Heart left ventricle (tissue), 13 donors: ENCODE data around the gene COL2A1.

Experiments
- POLR2A ChIP-seq, 2 donors: fragments of 450-650 bp; IDR thresholded peaks; one replicate each; pipeline ENCODE4 v1.6.1; 2017; ENCODE audit warnings: antibody characterized with exemption in 2 of 2, mild to moderate bottlenecking in 2 of 2, moderate library complexity in 2 of 2
- TF ChIP-seq, protein P1 (sequence below), 12 donors: fragments of 200-600 bp; sonication (generic) in 4 of 12; IDR thresholded peaks; one replicate each; pipeline versions ENCODE4 v1.5.0 to v1.8.0; 2018 to 2022; ENCODE audit warnings: antibody characterized with exemption in 12 of 12, mild to moderate bottlenecking in 5 of 12
- donor health status: ischemic (EF 13 %, LVEDD 7.1; RV severe dilation, severe dysfunction).
- donor health status: DM: no; HTN: yes; CAD: no.
- donor health status: DM: no; HTN: no; CAD: no.
- donor health status: ischemic (EF 25% LVEDD 6.9; RV normal size, moderate dysfunction).
- donor health status: ischemic (EF 25% LVEDD 5.7; RV mildly dilated, moderate dysfunction).
- donor health status: ischemic (EF 35%, LVEDD 5.7; RV mildly dilated, moderate dysfunction).
- donor health status: nonischemic (EF 11% LVEDD 7.7; RV severe dilation, severe dysfunction).
- donor health status: DM: yes; HTN: yes; CAD: no.
- donor health status: PGD.
- donor health status: ischemic (EF 29% LVEDD 5.4; RV normal size, mild dysfunction).
- donor health status: nonischemic (EF 23%, LVEDD 6.1; RV moderate dilation, normal function).

DNA sequence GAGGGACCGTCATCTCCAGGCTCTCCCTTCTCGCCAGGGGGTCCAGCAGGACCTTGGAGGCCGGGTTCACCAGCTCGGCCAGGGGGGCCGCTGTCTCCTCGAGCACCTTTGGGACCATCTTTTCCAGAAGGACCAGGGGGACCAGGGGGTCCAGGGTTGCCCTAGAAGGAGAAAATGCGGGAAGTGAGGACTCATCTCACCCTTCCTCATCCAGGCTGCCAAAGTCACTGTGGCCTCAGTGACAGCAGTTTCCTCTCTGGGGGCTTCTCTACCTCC is 25.7 kb downstream of the COL2A1 start:
- TF ChIP-seq POLR2A (IDR thresholded peaks at IDR 0.05), result no peak
- TF ChIP-seq, protein P1, sequence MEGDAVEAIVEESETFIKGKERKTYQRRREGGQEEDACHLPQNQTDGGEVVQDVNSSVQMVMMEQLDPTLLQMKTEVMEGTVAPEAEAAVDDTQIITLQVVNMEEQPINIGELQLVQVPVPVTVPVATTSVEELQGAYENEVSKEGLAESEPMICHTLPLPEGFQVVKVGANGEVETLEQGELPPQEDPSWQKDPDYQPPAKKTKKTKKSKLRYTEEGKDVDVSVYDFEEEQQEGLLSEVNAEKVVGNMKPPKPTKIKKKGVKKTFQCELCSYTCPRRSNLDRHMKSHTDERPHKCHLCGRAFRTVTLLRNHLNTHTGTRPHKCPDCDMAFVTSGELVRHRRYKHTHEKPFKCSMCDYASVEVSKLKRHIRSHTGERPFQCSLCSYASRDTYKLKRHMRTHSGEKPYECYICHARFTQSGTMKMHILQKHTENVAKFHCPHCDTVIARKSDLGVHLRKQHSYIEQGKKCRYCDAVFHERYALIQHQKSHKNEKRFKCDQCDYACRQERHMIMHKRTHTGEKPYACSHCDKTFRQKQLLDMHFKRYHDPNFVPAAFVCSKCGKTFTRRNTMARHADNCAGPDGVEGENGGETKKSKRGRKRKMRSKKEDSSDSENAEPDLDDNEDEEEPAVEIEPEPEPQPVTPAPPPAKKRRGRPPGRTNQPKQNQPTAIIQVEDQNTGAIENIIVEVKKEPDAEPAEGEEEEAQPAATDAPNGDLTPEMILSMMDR (IDR thresholded peaks at IDR 0.05), result no peak
